Activated CD4-positive, alpha-beta T cell treated with anti-CD3 and anti-CD28 coated beads, Interleukin-2, Interleukin-6, amounts not matched to agents 100 ng/mL and 50 ng/mL, durations not matched to agents 16 hours and 8 hours (primary cell): Measurements from ENCODE around the gene MASP2.
"Not testable (repeated sequence)": the region's sequence is repeated elsewhere in the genome, so short reads cannot be mapped to it uniquely, and the experiment has no call there.

ENCODE experiments used
- DNase-seq: peaks from one replicate; pipeline ENCODE4 v3.0.0-alpha.2; 2020

The MASP2 gene

GRCh38 chr1:11046625-11047365, at the start of gene MASP2:
TSS of gene MASP2 (minus strand) at chr1:11047239. CDS start at chr1:11047207, 32 bp downstream.
- DNase-seq, result no peak

- DNase-seq, result not testable (repeated sequence)
Measured at GRCh38 chr1:11083784-11084183, 36.7 kb upstream of the MASP2 start.

DNA sequence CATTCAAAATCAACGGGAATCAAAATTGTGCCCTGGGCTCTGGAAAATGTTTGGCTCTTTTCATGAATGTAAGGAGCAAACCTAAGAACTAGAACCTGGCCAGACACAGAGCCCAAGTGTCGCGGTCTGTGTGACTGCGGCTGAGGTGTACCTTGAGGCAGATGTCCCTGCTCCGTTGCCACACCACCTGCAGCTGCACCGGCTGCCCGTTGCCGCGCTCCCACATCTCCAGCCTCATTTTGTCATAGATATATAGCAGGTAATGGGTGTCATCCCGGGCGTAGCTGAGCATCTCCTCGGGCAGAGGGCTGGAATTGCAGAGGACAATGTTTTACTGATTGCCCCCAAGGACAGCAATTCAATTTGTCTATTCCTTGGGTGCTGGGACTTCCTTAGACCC, 33.9 kb upstream of the MASP2 start:
- no peak for DNase-seq

- DNase-seq, result no peak
Measured at GRCh38 chr1:11078631-11079030, 31.6 kb upstream of the MASP2 start.

GRCh38 chr1:11073398-11073797, 26.4 kb upstream of the MASP2 start:
- DNase-seq, result peak; percentile 42

GRCh38 chr1:11072216-11072917, 25.3 kb upstream of the MASP2 start:
- peak; percentile 45 for DNase-seq

DNA sequence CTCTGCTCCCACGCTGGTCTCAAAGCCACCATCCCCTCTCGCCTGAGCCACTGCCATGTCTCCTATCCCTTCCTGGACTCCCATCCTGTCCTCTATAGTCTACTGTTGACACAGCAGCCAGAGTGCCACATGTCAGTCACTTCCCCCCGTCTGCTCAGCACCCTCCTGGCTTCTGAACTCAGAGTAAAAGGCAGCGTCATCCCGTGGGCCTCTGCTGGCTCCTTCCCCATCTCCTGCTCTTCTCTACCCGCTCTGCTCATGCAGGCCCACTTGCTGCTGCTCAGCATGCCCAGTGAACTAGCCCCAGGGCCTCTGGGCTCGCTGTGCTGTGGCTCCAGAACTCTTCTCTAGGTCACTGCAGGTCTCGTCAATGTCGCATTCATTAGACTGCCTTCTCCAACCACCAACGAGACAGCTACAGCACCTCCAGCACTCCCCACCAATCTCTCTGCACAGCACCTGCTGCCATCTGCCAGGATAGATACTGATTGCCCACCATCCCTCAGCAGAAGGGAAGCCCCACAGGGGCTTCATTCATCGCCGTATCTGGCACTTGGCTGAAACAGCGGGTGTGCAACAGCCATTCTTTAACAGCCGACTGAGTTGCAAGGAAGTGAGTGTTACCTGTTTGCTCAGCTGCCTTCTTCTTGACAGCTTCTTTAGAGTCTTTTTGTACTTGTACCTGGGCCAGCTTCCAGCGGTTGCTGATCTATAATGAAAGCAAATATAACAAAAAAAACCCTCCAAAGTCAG, 24.6 kb upstream of the MASP2 start:
- no peak for DNase-seq

DNA sequence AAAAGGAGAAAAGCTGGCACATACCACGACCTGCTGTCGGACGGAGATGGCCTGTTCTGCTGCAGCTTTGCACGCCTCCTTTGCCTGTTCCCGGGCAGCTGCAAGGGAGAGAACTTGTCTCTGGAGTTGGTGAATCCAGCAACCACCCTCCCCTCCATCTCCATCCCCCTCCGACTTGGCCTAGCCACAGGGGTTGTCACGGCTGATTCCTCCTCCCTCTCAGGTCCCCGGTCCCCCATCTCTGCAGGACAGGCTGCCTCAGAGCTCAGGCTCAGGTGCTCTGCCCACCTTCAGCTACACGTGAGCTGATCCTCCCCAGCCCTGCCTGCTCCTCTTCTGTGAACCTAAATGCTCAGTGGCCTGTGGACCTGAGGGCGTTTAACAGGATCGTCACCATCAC, 23.8 kb upstream of the MASP2 start:
- no peak for DNase-seq

GRCh38 chr1:11068600-11069473, 21.8 kb upstream of the MASP2 start:
- DNase-seq, result no peak

DNA sequence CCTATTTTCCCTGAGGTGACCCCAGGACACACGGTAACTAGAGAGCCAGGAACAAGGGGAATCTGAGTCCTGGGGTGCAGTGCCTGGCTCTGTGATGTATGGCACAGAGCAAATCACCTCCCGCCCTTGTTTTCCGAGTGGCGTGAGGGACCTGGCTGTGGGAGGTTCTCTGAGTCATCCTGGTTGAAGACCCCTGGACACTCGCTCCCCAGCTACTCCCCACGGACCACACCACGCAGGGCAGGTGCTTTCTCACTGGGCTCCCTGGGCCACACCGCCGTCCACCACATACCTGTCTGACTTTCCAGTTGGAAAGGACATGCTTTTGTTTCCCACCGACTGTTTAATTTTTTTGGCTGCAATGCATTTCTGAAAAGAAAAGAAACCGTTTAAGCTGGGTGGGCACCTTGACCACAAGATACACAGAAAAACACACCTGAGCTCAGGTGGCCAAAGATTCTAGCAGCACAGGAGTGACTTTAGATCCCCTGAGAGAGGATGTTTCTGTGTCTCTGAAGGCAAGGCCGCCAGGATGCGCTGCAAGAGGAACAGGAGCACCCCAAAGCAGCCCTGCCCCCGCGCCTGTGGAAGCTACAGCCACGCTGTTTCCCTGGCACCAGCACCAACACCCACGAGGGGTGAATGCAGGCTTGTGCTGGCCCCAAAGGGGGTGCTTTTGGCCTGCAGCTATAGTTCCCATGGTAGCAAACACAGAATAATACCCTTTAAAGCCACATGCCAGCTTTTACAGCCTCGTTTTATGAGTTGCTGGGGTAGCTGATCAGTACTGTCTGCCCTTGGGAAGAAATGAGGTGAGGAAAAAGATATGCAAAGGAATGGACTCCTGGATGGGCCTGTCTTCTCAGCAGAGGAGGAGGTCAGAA, 20.9 kb upstream of the MASP2 start:
- no peak for DNase-seq

- no peak for DNase-seq
Measured at GRCh38 chr1:11065796-11066195, 18.8 kb upstream of the MASP2 start.

DNA sequence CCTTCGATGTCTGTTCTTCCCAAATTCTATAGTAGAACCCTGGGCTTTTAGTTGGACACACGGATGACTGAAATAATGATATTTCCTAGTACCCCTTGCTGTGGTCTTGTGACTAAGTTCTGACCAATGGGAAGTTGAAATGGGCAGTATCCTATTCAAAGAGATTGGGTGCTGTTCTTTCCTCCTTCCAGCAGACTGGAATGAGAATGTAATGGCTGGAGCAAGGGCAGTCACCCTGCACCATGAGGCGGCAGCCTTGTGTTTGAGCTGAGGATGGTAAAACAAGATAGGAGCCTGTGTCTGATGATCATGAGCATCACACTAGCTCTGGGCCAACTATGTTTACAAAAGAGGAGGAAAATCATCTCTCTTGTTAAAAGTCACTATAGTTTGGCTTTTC, 17.9 kb upstream of the MASP2 start:
- no peak for DNase-seq

- DNase-seq, result not testable (repeated sequence)
Measured at GRCh38 chr1:11063937-11064537, 17.0 kb upstream of the MASP2 start.

GRCh38 chr1:11062965-11063401, 15.9 kb upstream of the MASP2 start:
- DNase-seq, result peak; percentile 87

DNA sequence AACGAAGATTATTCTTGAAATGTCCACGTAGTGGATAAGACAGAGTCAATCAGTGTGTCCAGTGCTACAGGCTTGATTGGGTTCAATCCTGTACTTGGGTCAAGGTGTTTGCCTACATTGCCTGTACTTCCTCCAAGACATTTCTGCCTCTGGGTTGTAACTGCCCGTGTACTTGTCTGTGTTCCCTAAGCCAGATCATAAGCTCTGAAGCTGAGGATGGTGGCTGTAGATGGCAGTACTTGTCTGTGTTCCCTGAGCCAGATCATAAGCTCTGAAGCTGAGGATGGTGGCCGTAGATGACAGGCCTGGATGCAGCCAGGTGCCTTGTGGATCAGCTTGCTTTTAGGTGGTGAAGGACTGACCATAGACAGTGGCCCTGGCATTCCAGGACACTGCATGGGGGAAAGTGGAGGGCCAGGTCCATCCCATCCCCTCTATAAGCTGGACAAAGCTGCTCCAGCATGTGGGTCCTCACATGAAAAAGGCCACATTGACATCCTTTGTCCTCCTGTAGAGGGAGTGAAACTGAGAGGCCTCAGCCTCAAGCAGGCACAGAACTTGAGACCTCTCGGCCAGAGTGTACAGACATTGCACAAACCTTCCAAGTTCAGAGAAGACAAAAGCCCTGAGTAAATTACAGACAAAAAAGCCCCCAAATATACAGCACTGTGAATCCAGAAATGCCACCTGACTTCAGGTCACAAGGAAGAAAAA, 14.8 kb upstream of the MASP2 start:
- no peak for DNase-seq

DNA sequence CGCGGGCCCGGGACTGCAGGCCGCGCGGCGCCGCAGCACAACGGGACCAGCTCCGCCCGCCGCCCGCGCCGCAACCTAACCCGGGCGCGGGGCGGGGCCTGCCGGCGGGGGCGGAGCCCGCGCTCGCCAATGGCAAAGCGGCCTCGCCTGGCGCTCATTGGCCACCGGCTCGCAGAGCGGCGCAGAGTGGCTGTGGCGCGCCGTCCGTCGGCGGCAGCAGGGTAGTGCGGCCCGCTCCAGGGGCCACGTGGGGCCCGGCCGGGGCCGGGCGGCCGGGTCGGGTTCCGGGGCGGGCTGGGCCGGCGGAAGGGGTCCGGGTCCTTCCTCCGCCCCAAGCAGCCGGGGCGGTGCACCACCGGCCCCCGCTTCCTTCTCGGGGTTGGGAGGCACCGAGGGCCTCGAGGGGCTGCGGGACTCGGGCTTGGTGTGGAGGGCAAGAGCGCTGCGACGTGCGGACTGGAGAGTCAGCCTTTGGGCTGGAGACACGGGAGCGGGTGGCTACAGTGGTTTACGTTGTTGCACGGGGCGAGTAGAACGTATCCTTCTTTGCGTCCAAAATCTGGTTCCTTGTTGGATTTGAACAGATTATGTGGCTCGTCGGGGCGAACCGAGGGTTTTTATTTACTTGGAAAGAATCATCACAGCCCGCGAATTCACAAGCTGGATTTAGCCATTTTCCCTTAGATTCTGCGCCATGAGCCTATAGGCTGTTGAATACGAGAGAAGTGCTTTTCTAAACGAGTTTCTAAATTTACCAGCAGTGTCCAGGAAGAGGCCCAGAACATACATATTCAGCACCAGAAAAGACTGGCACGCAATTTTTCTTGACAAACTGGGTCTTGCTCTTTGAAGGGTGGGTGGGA, 13.2 kb upstream of the MASP2 start, which contains the start of gene SRM:
Gene SRM (minus strand): TSS at position 51 of the 863 bp plus-strand sequence. CDS start 75 bp downstream, outside the sequence.
- DNase-seq, result peak; percentile 96

GRCh38 chr1:11059155-11059967, 12.3 kb upstream of the MASP2 start:
- no peak for DNase-seq

DNA sequence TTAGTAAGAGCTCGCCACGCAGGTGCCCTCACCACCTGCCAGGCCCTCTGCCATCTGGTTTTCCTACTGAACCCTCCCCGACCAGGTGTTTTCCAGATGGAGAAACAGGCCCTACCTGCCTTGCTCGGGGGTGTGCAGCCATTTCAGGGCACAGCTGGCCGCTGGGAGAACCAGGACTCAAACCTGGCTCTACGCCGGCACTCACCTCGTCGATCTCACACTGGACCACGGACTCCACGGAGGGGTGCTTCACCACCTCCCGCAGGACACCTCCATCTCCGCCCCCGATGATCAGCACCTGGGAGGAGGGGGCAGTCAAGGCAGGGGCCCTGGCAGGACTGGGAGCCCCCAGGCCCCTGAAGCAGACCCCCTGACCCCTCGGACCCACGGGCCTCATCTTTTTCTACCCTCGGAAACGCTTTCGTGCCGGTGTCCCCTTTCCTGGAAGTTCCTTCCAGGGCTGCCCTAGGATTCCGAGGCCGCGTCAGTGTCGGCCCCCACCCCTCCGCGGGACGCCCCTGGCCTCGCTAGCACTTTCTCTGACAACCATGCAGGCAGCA, 11.6 kb upstream of the MASP2 start:
- no peak for DNase-seq
